ENCODE data around the gene PSMA7.

DNA sequence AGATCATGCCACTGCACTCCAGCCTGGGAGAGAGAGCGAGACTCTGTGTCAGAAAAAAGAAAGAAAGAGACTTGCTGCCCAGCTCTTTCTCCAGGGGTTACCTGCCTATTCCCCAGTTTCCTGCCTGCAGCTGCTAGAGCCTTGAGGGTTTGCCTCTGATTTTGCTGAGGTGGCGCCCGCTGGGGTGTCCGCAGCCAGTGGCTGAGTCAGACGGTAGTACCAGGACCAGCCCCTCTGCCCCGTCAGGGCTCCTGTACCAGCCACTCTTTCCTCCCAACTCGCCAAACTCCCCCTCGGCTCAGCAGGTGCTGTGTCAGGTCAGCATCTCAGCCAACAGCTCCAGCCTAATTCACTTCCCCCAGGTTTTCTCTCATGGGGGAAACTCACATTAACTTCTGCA lies 28.3 kb downstream of the PSMA7 start:
- TF ChIP-seq, protein P1, sequence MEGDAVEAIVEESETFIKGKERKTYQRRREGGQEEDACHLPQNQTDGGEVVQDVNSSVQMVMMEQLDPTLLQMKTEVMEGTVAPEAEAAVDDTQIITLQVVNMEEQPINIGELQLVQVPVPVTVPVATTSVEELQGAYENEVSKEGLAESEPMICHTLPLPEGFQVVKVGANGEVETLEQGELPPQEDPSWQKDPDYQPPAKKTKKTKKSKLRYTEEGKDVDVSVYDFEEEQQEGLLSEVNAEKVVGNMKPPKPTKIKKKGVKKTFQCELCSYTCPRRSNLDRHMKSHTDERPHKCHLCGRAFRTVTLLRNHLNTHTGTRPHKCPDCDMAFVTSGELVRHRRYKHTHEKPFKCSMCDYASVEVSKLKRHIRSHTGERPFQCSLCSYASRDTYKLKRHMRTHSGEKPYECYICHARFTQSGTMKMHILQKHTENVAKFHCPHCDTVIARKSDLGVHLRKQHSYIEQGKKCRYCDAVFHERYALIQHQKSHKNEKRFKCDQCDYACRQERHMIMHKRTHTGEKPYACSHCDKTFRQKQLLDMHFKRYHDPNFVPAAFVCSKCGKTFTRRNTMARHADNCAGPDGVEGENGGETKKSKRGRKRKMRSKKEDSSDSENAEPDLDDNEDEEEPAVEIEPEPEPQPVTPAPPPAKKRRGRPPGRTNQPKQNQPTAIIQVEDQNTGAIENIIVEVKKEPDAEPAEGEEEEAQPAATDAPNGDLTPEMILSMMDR (IDR thresholded peaks at IDR 0.05), result no peak
- TF ChIP-seq POLR2A (IDR thresholded peaks at IDR 0.05), result no peak

All from Peyer's patch (tissue), 4 donors.